ENCODE results near the gene DPP10.
A peak's percentile ranks its signal among the peaks of the same experiment; 100 is the strongest.
"Not testable (repeated sequence)": the region's sequence is repeated elsewhere in the genome, so short reads cannot be mapped to it uniquely, and the experiment has no call there.

Gene DPP10

DNA sequence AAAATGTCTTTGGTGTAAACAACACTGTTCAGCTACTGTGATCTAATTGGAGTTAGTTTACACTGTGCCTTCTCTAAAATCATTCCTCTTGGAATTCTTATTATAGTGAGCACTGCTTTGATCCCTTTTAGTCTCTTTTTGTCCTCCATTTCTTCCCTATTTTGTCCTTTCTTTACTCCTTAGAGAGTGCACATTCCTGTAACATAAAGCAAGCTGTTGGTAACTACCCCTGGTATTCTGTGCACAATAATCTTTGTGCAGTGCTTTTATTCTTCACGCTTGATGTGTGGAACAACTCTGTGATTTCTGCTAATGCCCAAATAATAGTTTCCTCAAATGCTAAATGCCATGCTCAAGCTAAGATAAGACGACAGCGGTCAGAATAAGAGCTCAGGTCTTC is 401.5 kb downstream of the DPP10 start:
- no peak for DNase-seq

DNA sequence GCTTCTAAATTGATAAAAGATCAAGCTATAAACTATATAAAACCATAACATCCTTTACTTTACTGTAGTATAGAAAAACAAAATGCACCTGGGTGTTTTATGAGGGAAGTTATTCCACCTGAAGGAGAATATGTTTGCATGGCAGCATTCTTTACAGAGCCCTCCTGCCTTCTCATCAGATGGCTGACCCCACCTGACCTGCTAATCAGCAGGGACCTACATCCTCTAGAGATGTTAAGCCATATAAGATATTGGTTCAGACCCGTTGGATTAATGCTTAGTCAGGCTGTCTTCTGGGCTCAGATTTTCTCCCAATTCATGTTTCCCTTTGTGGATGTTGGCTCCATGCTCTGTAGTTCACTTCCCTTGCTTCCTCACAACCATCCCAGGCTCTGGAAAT is 414.8 kb downstream of the DPP10 start:
- no peak for DNase-seq

DNA sequence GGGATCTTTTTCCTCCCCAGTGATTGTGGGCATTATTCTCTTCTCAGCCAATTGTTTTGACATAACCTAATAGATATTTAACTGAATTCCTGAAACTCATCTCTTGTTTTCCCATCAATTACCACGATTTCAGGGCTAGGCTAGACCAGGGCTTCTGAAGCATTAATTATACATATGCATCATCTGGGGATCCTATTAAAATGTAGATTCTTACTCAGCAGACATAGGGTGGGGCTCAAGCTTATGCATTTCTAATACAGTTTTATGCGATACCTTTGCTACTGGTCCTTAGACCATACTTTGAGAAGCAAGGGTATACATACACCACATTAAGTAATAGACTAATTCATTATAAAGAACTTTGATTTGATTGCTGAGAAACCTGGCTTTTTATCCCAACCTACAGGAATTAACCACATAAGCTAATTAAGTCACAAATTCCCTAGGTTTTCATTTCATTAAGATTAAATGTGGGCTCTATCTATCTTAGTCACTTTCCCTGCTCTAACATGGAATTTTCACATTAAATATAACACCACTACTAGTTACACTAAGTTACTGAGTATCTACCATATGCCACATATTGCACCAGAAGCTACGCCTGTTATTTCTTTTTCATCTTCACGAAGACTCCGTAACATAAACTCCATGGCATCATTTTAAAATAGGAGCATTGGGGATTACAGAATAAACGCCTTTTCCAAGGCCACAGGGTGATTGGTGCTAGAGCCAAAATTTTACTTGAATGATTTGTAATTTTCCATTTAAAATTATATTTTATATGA is 417.5 kb downstream of the DPP10 start:
- DNase-seq = no peak

DNA sequence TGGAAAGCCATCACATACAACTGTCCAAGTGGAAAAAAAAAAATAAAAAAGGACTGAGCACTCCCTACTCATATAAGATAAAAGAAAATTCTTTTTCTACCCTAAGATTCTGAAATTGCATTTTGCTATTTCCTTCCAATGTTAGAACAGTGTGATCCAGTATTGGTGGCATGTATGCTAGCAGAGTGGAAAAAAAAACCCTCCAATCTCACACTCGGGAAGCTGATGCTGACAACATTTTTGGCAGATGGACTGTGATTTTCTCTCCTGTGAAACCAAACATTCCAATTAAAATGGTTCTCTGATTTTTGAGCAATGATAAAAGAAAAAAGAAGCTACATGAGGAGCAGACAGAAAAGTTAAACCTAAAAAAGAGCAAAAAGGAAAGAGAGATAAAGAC is 419.8 kb downstream of the DPP10 start:
- DNase-seq = no peak

DNA sequence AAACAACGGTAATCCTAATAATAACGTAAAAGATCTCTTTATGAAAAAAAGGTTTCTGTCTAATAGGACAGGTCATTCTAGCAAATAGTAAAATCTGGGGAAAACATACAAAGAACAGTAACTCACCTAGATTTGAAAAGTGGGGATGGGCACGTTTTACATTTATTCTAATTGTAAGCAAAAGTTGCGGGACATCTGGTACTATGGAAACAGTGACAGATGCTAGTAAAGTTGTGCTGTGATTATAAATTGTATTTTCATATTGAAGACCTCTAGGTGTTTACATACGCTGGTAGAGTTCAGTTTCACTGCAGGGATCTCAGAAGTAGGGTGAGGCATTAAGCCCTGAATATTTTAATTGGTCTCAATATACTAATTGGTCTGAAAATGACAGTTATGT is 422.5 kb downstream of the DPP10 start:
- no peak for DNase-seq

DNA sequence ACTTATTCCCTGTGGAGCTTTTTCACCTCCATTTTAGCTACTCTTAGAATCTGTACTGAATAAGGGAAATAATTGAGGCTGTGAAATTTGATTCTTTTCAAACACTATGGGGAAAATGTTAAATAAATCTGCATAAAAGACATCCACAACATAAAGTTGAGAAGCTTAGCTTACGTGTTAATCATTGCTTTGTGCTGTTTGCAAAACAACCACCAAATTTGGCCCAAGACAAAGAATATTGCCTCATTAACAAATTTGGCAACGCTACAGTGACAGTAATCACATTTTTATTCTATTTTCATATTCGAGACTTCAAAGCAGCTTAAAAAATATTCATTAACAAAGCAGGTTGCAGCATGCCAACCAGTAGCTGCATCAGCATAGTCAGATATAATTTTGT is 437.6 kb downstream of the DPP10 start:
- no peak for DNase-seq

DNA sequence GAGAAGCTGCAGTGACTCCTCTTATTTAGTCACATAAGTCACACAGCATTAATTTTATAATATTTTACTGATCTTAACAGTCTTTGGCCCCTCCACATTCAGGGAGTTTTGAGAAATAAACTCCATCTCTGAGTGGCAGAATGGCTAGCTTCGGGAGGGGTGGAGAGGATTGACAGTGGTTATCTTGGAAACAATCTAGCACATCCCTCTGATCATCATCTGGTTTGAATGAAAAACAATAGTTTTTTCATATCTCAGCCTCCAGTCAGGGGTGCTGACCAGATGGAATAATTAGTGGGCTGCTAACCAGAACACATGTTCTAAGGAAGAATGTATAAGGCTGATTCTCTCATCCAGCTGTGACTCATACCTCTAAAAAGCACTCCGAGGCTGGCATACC is 477.5 kb downstream of the DPP10 start:
- no peak for DNase-seq

DNA sequence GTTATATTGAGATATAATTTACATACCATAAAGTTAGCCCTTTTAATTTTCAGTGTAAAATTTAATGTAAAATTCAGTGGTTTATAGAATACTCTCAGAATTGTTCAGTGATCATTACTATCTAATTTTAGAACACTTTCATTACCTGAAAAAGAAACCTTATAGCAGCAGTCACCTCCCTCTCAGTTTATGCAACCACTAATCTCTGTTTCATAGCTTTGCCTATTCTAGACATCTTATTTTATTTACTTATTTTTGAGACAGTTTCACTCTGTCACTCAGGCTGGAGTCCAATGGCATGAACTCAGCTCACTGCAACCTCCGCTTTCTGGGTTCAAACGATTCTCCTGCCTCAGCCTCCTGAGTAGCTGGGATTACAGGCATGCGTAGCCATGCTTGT is 479.6 kb downstream of the DPP10 start:
- no peak for DNase-seq

DNA sequence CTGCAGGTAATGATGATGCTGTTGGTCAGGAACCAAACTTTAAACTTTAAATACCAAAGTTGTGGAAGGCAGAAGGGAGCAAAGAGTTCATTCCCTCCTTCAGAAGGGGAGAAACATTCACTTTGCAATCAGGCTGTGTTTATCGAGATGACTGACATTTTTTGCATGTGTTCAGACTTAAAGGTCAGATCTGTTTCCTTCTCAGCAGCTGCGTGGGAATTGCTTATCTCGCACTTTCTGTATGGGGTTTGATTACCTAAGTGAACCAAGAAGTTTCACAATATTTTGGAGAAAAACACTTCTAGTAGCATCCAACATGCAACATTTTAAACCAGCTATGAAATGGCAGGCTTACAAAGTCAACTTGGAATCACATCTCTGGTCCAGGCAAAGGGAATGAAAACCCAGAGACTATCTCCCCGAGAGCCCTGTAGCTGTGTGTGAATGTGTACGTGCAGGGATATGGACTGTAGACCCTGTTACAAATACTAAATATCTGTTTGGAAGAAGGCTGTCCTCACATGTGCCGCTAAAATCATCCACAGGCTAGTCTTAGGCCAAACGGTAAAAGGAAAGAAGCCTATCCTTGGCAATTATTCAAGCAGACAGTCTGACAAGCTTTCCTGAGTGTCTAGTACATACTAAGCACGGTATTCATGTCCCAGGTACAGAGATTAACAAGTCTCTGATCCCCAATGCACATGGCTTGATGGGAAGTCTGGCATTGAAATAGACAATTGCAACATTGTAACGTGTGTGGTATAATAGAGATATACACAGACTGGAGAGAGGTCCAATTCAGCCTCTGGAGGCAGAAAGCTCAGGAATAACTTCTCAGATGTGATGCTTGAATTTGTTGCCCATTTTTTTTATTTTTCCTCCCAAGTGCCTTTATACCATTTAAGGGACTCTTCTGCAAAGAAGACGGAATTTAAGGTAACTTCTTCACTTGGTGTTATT is 483.1 kb downstream of the DPP10 start:
- no peak for DNase-seq

DNA sequence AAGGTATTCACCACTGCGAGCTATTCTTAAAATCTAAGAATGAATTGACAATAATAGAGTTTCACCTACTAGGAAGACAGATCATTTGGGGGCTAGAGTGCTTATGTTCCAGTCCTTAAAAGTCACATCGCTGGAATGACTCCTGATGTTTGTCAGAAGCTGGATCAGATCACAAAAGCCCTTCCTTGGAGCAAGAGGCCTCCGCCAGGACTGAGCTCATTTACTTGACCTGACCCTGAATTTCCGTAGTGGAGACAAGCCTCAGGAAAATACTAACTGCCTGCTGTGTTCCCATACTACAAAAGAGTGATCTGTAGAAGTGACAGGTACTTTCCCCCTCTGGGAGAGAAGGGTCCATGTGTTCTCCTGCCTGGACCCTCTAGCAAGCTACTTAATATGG is 483.9 kb downstream of the DPP10 start:
- DNase-seq = no peak

DNA sequence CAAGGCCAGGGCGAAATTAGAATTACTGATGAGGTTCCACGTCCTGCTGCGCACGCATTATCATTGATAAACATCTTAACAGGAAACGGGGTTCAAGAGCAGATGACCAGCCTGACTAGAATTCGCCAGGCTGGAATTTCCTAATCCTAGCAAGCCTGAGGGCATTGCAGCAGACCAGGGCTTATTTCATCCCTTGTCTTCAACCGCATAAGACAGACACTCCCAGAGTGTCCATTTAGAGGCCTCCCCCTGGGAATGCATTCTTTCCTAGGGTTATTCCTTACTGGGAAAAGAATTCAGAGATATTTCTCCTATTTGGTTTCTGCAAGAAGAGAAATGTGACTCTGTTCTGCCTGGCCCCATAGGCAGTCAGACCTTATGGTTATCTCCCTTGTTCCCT is 486.8 kb downstream of the DPP10 start:
- peak; percentile 0 for DNase-seq

DNA sequence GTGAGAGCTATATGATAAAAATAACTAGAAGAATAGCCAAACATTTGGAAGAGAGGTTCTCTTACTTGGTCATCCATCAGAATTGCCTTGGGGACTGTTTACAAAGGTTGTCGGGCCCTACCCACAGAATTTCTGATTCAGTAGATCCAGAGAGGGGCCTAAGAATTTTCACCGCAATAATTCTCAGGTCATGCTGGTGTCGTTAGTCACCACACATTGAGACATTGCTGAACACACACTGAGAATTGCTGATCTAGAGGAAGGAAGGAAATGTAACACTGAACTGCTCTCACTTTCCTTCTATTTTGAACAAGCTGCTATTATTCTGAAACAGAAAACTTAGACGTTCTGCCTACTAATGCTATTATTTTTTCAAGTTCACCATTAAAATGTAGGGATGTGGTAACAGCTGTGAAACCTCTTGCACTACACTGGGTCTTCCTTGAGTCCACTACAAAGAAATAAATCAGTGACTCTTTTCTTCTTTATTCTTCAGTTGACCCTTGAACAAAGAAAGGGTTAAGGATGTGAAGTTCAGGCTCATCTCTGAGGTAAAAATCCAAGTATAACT is 491.3 kb downstream of the DPP10 start:
- no peak for DNase-seq

DNA sequence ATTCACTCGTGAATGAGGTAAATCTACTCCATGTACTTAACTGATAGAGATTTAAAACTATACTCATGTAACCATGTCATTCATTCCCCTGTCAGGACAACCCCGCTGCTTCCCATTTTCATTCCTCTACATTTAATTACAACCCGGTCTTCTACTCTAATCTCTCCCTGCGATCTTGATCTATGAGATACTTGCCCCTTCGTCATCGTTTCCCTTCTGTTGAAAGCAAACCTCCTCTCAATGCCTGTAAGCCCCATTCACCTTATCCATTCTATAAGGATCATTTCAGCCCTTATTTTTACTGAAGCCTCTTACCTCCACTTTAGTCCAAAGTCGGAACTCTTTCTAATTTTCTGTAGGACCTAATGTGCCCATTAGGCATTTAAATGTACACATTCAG is 492.6 kb downstream of the DPP10 start:
- DNase-seq = no peak

DNA sequence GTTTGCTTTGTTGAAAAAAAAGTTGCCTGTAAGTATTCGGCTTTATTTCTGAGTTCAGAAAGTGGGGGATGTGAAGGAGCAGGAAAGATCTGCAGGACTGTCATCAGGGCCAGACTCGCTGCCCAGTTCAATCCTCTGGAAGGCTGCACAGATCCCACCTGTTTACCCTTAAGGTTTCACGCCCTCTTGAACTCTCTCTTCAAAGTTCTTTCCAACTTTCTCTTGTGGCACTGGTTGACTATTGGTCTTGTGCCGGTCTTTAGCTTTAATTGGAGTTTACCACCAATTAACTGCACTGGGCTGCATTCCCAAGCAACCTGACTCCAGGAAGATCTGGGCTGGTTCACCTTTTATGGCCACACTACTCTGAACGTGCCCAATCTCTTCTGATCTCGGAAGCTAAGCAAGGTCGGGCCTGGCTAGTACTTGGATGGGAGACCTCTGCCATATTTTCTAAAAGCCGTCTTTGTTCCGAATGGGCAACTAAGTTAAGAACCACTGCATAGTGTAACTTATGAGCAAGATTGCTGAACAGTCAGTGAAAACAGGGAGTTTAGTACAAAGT is 495.0 kb downstream of the DPP10 start:
- DNase-seq = no peak

DNA sequence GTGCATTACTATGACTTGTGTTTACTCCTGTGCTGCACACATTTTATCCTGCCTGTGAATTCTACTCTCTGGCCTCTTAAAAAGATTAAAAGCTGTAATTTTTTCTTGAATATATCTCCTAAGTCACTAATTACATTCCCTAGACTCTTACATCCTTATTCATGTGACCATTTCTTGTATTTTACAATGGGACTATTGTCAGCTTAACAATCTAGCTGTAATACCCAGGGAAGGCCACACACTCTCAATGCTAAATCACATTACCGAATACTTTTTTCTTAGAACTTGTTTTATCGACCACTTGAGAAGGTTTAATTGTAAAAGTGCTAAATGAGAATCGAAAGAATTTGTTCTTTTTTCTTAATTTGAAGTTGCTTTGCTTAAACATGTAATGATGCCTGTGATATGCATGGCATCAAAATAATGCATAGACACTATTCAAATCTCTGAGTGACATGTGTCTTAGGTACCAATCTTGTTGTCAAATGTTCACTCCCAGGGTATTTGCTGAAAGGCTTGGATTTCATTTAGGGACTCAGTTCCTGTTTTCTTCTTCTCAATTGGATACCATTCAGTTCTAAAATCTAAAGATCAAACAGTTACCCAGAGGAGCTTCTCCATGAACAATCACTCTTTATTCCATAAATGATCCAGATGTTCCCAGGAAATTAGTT is 498.5 kb downstream of the DPP10 start:
- no peak for DNase-seq

DNA sequence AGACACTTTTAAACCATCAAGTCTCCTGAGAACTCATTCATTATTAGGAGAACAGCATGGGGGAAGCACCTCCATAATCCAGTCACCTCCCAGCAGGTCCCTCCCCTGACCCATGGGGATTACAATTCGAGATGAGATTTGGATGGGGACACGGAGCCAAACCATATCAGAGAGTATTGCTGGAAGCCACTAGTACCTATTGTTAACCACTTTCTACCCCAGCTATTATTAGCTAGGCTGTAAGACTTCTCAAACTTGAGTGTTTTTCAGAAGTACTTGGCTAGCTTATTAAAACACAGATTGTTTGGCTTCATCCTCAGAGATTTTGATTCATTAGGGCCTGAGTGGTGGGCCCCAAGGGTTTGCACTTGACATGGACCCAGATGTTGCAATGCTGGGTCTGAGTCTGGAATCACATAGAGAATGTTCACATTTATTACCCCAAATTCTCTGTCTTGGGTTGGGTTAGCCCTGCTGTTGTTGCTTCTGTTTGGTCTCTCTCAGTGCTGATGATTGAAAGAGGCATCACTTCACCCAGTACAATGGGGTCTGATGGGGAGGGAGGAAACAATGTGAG is 506.9 kb downstream of the DPP10 start:
- no peak for DNase-seq

DNA sequence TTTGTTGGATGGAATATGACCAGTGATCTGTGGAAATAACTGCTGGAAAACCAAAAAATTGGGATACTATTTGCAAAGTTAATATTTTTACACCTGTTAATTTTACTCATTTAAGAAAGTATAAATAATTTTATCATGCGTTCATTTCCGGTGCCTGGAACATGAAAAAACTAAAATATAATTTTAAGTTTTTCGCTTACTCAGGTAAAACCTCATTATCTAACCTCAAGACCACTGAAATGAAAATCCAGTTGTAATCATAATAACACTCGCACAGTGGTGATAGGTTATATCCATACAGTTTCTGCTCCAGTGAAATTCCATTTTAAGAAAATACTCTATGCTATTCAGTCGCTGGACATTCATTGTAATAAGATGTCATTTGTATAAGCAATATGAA is 517.9 kb downstream of the DPP10 start:
- DNase-seq = no peak

DNA sequence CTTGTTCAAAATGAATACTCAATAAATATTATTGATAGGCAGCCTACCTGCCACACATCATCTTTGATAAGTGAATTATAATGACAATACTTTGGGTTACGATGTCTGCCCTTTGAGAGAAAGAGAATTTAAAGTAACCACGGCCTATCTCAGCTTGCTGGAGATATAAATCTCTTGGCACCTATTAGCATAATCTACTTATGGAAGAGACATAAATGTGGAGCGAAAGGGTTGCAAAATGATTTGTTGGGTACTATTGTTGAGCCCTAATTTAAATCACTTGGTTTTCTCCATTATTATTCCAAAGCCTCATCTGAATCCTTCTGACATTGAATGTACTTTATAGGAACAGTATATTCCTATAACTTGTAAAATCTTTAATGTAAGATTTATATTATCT is 520.1 kb downstream of the DPP10 start:
- DNase-seq = no peak

DNA sequence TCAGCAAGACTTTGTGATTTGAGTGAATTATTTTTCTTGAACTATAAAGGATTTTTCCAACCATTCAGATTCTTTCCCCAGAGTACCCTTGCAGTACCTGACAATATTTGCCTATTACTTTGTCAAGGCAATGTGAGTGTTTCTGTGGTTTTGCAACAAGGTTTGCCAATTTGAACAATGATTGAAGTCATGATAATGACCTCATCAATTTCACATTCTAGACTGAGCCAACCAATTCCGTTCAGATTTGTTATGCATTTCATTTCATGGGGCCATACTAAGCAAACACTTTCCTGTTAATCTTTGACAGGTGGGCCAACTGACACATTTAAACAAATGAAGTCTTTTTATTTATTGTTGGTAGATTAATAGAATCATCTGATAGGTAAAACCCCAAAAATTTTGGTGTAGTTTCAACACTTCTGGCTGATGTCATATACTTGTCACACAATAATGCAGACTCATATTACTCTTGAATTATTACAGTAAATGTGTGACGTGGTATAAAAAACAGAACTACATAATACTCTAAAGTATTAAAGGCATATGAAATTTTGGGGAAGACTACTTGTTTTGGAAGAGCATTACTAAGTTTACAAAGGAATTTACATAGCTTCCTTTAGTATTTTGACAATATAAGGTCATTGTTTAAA is 526.4 kb downstream of the DPP10 start:
- DNase-seq = no peak

DNA sequence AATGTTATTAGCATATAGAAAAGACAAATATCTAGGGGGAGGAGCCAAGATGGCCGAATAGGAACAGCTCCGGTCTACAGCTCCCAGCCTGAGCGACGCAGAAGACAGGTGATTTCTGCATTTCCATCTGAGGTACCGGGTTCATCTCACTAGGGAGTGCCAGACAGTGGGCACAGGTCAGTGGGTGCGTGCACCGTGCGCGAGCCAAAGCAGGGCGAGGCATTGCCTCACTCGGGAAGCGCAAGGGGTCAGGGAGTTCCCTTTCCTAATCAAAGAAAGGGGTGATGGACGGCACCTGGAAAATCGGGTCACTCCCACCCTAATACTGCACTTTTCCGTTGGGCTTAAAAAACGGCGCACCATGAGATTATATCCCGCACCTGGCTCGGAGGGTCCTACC is 561.9 kb downstream of the DPP10 start:
- not testable (repeated sequence) for DNase-seq

DNA sequence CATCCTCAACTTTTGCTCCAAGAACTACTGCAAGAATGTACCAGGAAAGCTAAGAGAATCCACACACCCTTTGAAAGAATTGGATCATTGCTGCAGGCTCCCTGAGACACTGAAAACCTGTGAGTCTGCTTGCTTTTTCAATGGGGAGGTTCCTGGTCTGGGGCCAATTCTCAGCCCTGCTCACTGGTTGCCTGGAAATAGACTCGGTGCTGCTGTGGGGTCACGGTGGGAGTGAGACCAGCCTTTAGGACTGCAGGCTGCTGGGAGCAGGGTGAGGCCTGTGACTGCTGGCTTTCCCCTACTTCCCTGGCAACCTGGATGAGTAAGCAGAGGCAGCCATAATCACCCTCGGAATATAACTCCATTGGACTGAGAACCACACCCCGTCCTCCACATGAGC is 569.3 kb downstream of the DPP10 start:
- DNase-seq = no peak

DNA sequence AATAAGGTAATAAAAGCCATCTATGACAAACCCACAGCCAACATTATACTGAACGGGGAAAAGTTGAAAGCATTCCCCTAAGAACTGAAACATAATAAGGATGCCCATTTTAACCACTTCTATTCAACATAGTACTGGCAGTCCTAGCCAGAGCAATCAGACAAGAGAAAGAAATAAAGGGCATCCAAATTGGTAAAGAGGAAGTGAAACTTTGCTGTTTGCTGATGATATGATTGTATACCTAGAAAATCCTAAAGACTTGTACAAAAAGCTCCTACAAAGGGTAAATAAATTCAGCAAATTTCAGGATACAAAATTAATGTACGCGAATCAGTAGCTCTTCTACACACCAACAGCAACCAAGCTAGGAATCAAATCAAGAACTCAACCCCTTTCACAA is 579.6 kb downstream of the DPP10 start:
- not testable (repeated sequence) for DNase-seq
